ENCODE data around the gene FAM163A. TPM values are rescaled to one million over a fixed set of nuclear protein-coding genes. Genes with fewer than 3 reads are reported as not detected.

The FAM163A gene
- total RNA-seq, 4 donors from 2014 or later, result under 0.01 to 0.50 (median 0.24) TPM

- WGBS, result 81% methylated on average over 2 of the region's 2 CpGs
- H3K4me3 ChIP-seq, result no peak overlapping the region
- H3K27me3 ChIP-seq, result no peaks in the 10 kb centered on the region
- peaks cover 0 to 17% (median 8%) of the 10 kb centered on the region in 4 donors for H3K4me1 ChIP-seq
- intact Hi-C loops (cut with DNase I), result no loop called here
- no peak overlapping the region for H3K27ac ChIP-seq (replicated peaks in 1 of 4)
- no peak for DNase-seq (ENCODE audit: extremely low spot score)
- no peak for TF ChIP-seq EP300 (IDR thresholded peaks at IDR 0.05)
- TF ChIP-seq POLR2AphosphoS5 (IDR thresholded peaks at IDR 0.05), result no peak
- no peak for TF ChIP-seq POLR2A (IDR thresholded peaks at IDR 0.05; ENCODE audit: low read depth)
- TF ChIP-seq, protein P1, sequence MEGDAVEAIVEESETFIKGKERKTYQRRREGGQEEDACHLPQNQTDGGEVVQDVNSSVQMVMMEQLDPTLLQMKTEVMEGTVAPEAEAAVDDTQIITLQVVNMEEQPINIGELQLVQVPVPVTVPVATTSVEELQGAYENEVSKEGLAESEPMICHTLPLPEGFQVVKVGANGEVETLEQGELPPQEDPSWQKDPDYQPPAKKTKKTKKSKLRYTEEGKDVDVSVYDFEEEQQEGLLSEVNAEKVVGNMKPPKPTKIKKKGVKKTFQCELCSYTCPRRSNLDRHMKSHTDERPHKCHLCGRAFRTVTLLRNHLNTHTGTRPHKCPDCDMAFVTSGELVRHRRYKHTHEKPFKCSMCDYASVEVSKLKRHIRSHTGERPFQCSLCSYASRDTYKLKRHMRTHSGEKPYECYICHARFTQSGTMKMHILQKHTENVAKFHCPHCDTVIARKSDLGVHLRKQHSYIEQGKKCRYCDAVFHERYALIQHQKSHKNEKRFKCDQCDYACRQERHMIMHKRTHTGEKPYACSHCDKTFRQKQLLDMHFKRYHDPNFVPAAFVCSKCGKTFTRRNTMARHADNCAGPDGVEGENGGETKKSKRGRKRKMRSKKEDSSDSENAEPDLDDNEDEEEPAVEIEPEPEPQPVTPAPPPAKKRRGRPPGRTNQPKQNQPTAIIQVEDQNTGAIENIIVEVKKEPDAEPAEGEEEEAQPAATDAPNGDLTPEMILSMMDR (IDR thresholded peaks at IDR 0.05), result no peak
- no peaks in the 10 kb centered on the region for H3K36me3 ChIP-seq
- no peaks in the 10 kb centered on the region for H3K9me3 ChIP-seq
These were observed 79.0 kb downstream of the FAM163A start for GRCh38 chr1:179822065-179822464.

DNA sequence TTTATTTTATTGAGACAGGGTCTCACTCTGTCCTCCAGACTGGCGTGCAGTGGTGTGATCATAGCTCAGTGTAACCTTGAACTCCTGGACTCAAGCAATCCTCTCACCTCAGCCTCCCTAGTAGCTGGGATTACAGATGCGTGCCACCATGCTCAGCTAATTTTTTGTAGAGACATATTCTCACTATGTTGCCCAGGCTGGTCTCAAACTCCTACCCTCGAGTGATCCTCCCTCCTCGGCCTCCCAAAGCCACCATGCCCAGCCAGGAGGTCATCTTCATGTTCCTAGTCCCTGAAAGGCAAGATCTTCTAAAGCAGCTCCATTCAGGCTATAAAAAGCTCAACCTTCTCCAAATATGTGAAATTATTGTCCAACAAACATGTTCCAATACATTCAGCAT is 80.6 kb downstream of the FAM163A start:
- peaks cover 0 to 5% (median 2%) of the 10 kb centered on the region in 4 donors for H3K4me1 ChIP-seq
- intact Hi-C loops (cut with DNase I), result no loop called here
- H3K36me3 ChIP-seq, result no peaks in the 10 kb centered on the region
- no peak for TF ChIP-seq POLR2AphosphoS5 (IDR thresholded peaks at IDR 0.05)
- TF ChIP-seq POLR2A (IDR thresholded peaks at IDR 0.05; ENCODE audit: low read depth), result no peak
- TF ChIP-seq, protein P1 (IDR thresholded peaks at IDR 0.05), result no peak
- 95% methylated on average over 4 of the region's 4 CpGs for WGBS
- no peak overlapping the region for H3K4me3 ChIP-seq
- DNase-seq (ENCODE audit: extremely low spot score), result no peak
- H3K9me3 ChIP-seq, result no peaks in the 10 kb centered on the region
- no peaks in the 10 kb centered on the region for H3K27me3 ChIP-seq
- H3K27ac ChIP-seq (replicated peaks in 1 of 4), result no peak overlapping the region

DNA sequence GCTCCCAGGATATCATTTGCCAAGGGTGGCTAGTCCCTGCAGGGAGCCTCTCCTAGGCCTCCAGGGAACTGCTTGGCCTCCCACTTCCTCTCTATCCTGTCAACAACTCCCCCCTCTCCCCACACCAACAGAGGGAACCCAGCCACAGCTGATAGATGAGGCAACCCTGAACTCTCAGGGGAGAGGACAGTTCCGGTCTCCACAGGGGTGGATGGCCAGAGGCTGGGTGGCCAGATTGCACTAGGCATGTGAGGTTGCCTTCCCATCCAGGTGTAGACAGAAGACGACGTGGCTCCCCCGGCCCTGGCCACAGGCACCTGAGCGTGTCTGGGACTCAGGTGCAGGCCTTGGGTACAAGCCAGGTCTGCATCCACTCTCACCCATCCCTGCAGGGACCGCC is 81.2 kb downstream of the FAM163A start:
- intact Hi-C loops (cut with DNase I), result no loop called here
- Histone ChIP-seq H3K4me3 (no peak overlapping the region), H3K36me3 (no peaks in the 10 kb centered on the region), H3K27ac (replicated peaks in 1 of 4) (no peak overlapping the region), H3K27me3 (no peaks in the 10 kb centered on the region), H3K9me3 (no peaks in the 10 kb centered on the region), H3K4me1 (peaks cover 0 to 5% (median 0%) of the 10 kb centered on the region in 4 donors)
- no peak for TF ChIP-seq EP300 (IDR thresholded peaks at IDR 0.05)
- TF ChIP-seq, protein P1 (IDR thresholded peaks at IDR 0.05), result no peak
- no peak for TF ChIP-seq POLR2AphosphoS5 (IDR thresholded peaks at IDR 0.05)
- no peak for TF ChIP-seq POLR2A (IDR thresholded peaks at IDR 0.05; ENCODE audit: low read depth)
- 91% methylated on average over 6 of the region's 6 CpGs for WGBS
- no peak for DNase-seq (ENCODE audit: extremely low spot score)

DNA sequence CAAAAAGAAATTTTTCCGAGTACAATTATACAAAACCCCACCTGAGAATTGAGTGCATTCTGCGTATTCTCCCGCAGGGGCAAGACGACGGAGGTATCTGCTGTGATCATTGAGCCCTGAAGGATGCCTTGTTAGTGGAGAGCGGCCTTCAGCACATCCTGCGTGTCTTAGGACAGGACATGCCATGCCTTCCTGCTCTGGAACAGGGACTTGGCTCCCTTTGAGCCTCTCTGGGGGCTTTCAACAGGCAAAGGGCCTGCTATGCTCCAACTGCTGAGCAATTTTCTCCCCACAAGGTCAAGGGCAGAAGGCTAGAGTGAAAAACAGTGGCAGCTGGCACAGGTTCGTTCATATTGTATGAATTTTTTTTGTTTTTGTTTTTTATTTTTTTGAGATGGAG is 82.1 kb downstream of the FAM163A start:
- no peak for DNase-seq (ENCODE audit: extremely low spot score)
- Histone ChIP-seq H3K9me3 (no peaks in the 10 kb centered on the region), H3K27me3 (no peaks in the 10 kb centered on the region), H3K27ac (replicated peaks in 1 of 4) (no peak overlapping the region), H3K36me3 (no peaks in the 10 kb centered on the region), H3K4me3 (no peak overlapping the region), H3K4me1 (peaks cover 0 to 5% (median 0%) of the 10 kb centered on the region in 4 donors)
- TF ChIP-seq POLR2A (IDR thresholded peaks at IDR 0.05; ENCODE audit: low read depth) (no peak), EP300 (IDR thresholded peaks at IDR 0.05) (no peak), POLR2AphosphoS5 (IDR thresholded peaks at IDR 0.05) (no peak)
- TF ChIP-seq, protein P1 (IDR thresholded peaks at IDR 0.05), result no peak
- intact Hi-C loops (cut with DNase I), result no loop called here
- 90% methylated on average over 8 of the region's 8 CpGs for WGBS

- H3K9me3 ChIP-seq, result no peaks in the 10 kb centered on the region
- peaks cover 0 to 5% (median 0%) of the 10 kb centered on the region in 4 donors for H3K4me1 ChIP-seq
- H3K27me3 ChIP-seq, result no peaks in the 10 kb centered on the region
- H3K4me3 ChIP-seq, result no peak overlapping the region
- DNase-seq (ENCODE audit: extremely low spot score), result no peak
- intact Hi-C loops (cut with DNase I), result no loop called here
- no peaks in the 10 kb centered on the region for H3K36me3 ChIP-seq
- 86% methylated on average over 13 of the region's 13 CpGs for WGBS
- no peak for TF ChIP-seq POLR2A (IDR thresholded peaks at IDR 0.05; ENCODE audit: low read depth)
- no peak for TF ChIP-seq POLR2AphosphoS5 (IDR thresholded peaks at IDR 0.05)
- no peak overlapping the region for H3K27ac ChIP-seq (replicated peaks in 1 of 4)
These were observed 82.8 kb downstream of the FAM163A start for GRCh38 chr1:179825798-179826460.
